K562 (cell line): ENCODE data around the gene SLC22A8. TPM values are rescaled to one million over a fixed set of nuclear protein-coding genes. Genes with fewer than 3 reads are reported as not detected.

Experiments
- DIDO1 ChIP-seq: fragments of 450-650 bp; IDR thresholded peaks from 2 replicates; pipeline ENCODE4 v1.6.1; 2016; ENCODE audit warnings: low read depth, missing biosample characterization, missing genetic modification characterization
- ILK ChIP-seq: fragments of 450-650 bp; IDR thresholded peaks from 2 replicates; pipeline ENCODE4 v1.6.1; 2016; ENCODE audit warnings: missing genetic modification characterization, low read depth, mild to moderate bottlenecking, missing compliant biosample characterization, moderate library complexity, borderline replicate concordance
- NFATC3 ChIP-seq: fragments of 450-650 bp; IDR thresholded peaks from 2 replicates; pipeline ENCODE4 v1.6.1; 2017; ENCODE audit warnings: mild to moderate bottlenecking
- PHTF2 ChIP-seq: fragments of 250-450 bp; sonication (Bioruptor Pico); IDR thresholded peaks from 2 replicates; pipeline ENCODE4 v1.5.0; 2021; ENCODE audit warnings: mild to moderate bottlenecking
- POLR2B ChIP-seq: fragments of 450-650 bp; IDR thresholded peaks from 2 replicates; pipeline ENCODE4 v1.6.1; 2018; ENCODE audit warnings: low read depth; ENCODE audit not compliant: partially characterized antibody
- SRSF9 ChIP-seq: fragments of 200-400 bp; formaldehyde crosslinking; IDR thresholded peaks from 2 replicates; pipeline ENCODE4 v1.6.1; 2017; ENCODE audit warnings: low read depth, low read length, borderline replicate concordance
- ZNF324 ChIP-seq: fragments of 250-450 bp; sonication (Bioruptor Pico); IDR thresholded peaks from 2 replicates; pipeline ENCODE4 v1.4.0; 2020; ENCODE audit warnings: mild to moderate bottlenecking
- ZNF830 ChIP-seq: fragments of 250-450 bp; sonication (Bioruptor Pico); IDR thresholded peaks from 2 replicates; pipeline ENCODE4 v1.5.0; 2021; ENCODE audit warnings: mild to moderate bottlenecking
- polyA plus RNA-seq, 8 experiments: library from polyadenylated mRNA; depleted of rRNA in 4 of 8; stranded (reverse) in 5 of 8; unstranded in 3 of 8; fragments of >200 nt; fragmentation: Nextera tagmentation in 2 of 8; fragmentation: Illumina TruSeq in 1 of 8; extraction: Ambion mirVana in 2 of 8; extraction: Trizol in 1 of 8; gene quantifications; 2 replicates each; pipeline versions ENCODE4 v1.2.1 to v1.2.3, GENCODE V29; 2011 to 2014; ENCODE audit warnings: inconsistent platforms in 1 of 8, missing spikeins in 1 of 8
- total RNA-seq, 7 experiments: library from RNA; depleted of rRNA in 6 of 7; stranded (reverse); fragments of >200 nt in 6 of 7; fragmentation: Illumina TruSeq in 2 of 7; extraction: Trizol in 2 of 7; gene quantifications; 2 replicates each; pipeline versions ENCODE4 v1.2.1 to v1.2.3, GENCODE V29; 2011 to 2021; ENCODE audit warnings: low replicate concordance in 1 of 7
- TF ChIP-seq, protein P1 (sequence below): fragments of 250-450 bp; sonication (Bioruptor Pico); IDR thresholded peaks from 2 replicates; pipeline ENCODE4 v1.8.0; 2022; ENCODE audit warnings: moderate library complexity, mild to moderate bottlenecking, inconsistent platforms
- TF ChIP-seq, protein P2 (sequence below), 2 experiments: fragments of 150-350 bp in 1 of 2; IDR thresholded peaks; 2 replicates each; pipeline ENCODE4 v1.6.1; 2012 to 2016; ENCODE audit warnings: low read depth in 2 of 2, low read length in 2 of 2, mild to moderate bottlenecking in 1 of 2, moderate library complexity in 1 of 2
- TF ChIP-seq, protein P3 (sequence below): sonication (generic); formaldehyde crosslinking; IDR thresholded peaks from 2 replicates; pipeline ENCODE4 v1.8.0; 2023; ENCODE audit warnings: missing genetic modification reagents, mild to moderate bottlenecking, borderline replicate concordance
- TF ChIP-seq, protein P4 (sequence below): sonication (generic); formaldehyde crosslinking; IDR thresholded peaks from 2 replicates; pipeline ENCODE4 v1.8.1; 2022; ENCODE audit warnings: missing genetic modification reagents
- TF ChIP-seq, protein P5 (sequence below): sonication (generic); formaldehyde crosslinking; IDR thresholded peaks from 2 replicates; pipeline ENCODE4 v1.8.0; 2022; ENCODE audit warnings: mild to moderate bottlenecking, missing genetic modification reagents

SLC22A8 gene
- total and polyA plus RNA-seq, 9 of the 15 experiments (the other 6 are each of a cell fraction or from before 2014, with no cell fraction given): not detected

DNA sequence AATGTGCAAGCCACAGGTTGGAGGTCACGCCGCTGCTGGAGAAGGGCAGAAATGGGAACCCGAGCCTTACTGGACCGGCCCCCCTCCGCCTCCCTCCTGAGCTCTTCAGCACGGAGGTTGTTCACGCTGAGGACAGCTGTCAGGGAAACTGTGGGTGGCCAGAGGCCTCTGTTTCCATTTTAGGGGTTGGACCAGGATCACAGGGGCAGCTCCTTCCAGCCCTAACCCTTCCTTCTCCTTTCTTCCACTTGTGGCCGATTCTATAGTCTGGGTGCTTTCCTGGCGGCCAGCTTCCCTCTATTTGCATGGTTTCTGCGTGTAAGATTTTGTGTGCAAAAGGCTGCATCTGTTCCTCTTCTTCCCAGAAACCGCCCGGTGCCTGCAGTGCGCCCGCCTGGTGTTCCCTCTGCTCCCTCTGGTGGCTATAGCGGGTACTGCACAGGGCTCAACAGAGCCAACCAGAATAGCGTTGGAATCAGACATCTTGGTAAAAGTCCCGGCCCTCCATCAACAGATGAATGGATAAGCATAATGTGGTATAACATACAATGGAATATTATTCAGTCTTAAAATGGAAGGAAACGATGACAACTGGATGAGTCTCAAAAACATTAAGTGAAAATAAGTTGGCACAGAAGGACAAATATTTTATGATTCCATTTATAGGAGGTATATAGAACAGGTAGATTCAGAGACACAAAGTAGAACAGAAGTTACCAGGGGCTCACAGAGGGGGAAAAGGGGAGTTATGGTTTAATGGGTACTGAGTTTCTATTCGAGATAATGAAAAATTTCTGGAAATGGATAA is 8.4 kb upstream of the SLC22A8 start (continued):
- TF ChIP-seq, protein P1, sequence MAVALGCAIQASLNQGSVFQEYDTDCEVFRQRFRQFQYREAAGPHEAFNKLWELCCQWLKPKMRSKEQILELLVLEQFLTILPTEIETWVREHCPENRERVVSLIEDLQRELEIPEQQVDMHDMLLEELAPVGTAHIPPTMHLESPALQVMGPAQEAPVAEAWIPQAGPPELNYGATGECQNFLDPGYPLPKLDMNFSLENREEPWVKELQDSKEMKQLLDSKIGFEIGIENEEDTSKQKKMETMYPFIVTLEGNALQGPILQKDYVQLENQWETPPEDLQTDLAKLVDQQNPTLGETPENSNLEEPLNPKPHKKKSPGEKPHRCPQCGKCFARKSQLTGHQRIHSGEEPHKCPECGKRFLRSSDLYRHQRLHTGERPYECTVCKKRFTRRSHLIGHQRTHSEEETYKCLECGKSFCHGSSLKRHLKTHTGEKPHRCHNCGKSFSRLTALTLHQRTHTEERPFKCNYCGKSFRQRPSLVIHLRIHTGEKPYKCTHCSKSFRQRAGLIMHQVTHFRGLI (CRISPR knock-in tag): no peak
- TF ChIP-seq POLR2B (no peak), ILK (tag) (no peak), ZNF830 (no peak), NFATC3 (no peak), ZNF324 (CRISPR knock-in tag) (no peak), PHTF2 (CRISPR knock-in tag) (no peak), SRSF9 (no peak), DIDO1 (tag) (no peak)
- TF ChIP-seq, protein P2, sequence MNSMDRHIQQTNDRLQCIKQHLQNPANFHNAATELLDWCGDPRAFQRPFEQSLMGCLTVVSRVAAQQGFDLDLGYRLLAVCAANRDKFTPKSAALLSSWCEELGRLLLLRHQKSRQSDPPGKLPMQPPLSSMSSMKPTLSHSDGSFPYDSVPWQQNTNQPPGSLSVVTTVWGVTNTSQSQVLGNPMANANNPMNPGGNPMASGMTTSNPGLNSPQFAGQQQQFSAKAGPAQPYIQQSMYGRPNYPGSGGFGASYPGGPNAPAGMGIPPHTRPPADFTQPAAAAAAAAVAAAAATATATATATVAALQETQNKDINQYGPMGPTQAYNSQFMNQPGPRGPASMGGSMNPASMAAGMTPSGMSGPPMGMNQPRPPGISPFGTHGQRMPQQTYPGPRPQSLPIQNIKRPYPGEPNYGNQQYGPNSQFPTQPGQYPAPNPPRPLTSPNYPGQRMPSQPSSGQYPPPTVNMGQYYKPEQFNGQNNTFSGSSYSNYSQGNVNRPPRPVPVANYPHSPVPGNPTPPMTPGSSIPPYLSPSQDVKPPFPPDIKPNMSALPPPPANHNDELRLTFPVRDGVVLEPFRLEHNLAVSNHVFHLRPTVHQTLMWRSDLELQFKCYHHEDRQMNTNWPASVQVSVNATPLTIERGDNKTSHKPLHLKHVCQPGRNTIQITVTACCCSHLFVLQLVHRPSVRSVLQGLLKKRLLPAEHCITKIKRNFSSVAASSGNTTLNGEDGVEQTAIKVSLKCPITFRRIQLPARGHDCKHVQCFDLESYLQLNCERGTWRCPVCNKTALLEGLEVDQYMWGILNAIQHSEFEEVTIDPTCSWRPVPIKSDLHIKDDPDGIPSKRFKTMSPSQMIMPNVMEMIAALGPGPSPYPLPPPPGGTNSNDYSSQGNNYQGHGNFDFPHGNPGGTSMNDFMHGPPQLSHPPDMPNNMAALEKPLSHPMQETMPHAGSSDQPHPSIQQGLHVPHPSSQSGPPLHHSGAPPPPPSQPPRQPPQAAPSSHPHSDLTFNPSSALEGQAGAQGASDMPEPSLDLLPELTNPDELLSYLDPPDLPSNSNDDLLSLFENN (IDR thresholded peaks at IDR 0.05; ENCODE audit: low read depth in 2 of 2, low read length in 2 of 2): 0 out of 4 replicates have a peak, but pooled peaks of 1 of the 2 experiments have one; percentile 28
- TF ChIP-seq, protein P3, sequence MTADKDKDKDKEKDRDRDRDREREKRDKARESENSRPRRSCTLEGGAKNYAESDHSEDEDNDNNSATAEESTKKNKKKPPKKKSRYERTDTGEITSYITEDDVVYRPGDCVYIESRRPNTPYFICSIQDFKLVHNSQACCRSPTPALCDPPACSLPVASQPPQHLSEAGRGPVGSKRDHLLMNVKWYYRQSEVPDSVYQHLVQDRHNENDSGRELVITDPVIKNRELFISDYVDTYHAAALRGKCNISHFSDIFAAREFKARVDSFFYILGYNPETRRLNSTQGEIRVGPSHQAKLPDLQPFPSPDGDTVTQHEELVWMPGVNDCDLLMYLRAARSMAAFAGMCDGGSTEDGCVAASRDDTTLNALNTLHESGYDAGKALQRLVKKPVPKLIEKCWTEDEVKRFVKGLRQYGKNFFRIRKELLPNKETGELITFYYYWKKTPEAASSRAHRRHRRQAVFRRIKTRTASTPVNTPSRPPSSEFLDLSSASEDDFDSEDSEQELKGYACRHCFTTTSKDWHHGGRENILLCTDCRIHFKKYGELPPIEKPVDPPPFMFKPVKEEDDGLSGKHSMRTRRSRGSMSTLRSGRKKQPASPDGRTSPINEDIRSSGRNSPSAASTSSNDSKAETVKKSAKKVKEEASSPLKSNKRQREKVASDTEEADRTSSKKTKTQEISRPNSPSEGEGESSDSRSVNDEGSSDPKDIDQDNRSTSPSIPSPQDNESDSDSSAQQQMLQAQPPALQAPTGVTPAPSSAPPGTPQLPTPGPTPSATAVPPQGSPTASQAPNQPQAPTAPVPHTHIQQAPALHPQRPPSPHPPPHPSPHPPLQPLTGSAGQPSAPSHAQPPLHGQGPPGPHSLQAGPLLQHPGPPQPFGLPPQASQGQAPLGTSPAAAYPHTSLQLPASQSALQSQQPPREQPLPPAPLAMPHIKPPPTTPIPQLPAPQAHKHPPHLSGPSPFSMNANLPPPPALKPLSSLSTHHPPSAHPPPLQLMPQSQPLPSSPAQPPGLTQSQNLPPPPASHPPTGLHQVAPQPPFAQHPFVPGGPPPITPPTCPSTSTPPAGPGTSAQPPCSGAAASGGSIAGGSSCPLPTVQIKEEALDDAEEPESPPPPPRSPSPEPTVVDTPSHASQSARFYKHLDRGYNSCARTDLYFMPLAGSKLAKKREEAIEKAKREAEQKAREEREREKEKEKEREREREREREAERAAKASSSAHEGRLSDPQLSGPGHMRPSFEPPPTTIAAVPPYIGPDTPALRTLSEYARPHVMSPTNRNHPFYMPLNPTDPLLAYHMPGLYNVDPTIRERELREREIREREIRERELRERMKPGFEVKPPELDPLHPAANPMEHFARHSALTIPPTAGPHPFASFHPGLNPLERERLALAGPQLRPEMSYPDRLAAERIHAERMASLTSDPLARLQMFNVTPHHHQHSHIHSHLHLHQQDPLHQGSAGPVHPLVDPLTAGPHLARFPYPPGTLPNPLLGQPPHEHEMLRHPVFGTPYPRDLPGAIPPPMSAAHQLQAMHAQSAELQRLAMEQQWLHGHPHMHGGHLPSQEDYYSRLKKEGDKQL: no peak
- TF ChIP-seq, protein P4, sequence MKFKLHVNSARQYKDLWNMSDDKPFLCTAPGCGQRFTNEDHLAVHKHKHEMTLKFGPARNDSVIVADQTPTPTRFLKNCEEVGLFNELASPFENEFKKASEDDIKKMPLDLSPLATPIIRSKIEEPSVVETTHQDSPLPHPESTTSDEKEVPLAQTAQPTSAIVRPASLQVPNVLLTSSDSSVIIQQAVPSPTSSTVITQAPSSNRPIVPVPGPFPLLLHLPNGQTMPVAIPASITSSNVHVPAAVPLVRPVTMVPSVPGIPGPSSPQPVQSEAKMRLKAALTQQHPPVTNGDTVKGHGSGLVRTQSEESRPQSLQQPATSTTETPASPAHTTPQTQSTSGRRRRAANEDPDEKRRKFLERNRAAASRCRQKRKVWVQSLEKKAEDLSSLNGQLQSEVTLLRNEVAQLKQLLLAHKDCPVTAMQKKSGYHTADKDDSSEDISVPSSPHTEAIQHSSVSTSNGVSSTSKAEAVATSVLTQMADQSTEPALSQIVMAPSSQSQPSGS (CRISPR knock-in tag): no peak
- TF ChIP-seq, protein P5, sequence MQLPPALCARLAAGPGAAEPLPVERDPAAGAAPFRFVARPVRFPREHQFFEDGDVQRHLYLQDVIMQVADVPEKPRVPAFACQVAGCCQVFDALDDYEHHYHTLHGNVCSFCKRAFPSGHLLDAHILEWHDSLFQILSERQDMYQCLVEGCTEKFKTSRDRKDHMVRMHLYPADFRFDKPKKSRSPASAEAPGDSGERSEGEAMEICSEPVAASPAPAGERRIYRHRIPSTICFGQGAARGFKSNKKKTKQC: no peak
